Trophoblast cell (in vitro differentiated cells and primary cell): ENCODE results near the gene PRSS50.

ENCODE experiments used
- DNase-seq, 2 donors: peaks; one replicate each; pipeline ENCODE4 v3.0.0-alpha.2; 2016
- H2AFZ ChIP-seq: 2 replicates; pipeline ENCODE4 v1.6.1; 2013; ENCODE audit warnings: low read length, moderate library complexity, mild to moderate bottlenecking; ENCODE audit not compliant: insufficient read depth, poor library complexity
- H2AK5ac ChIP-seq: 2 replicates; pipeline ENCODE4 v1.6.1; 2013; ENCODE audit warnings: mild to moderate bottlenecking, low read length
- H2BK120ac ChIP-seq: 2 replicates; pipeline ENCODE4 v1.6.1; 2013; ENCODE audit warnings: low read length, mild to moderate bottlenecking, moderate library complexity; ENCODE audit not compliant: insufficient read depth, poor library complexity
- H2BK12ac ChIP-seq: 2 replicates; pipeline ENCODE4 v1.6.1; 2013; ENCODE audit warnings: mild to moderate bottlenecking, low read length, moderate library complexity
- H2BK5ac ChIP-seq: 2 replicates; pipeline ENCODE4 v1.6.1; 2013; ENCODE audit warnings: low read length, low read depth, moderate library complexity, mild to moderate bottlenecking; ENCODE audit not compliant: poor library complexity
- H3K14ac ChIP-seq: 2 replicates; pipeline ENCODE4 v1.6.1; 2013; ENCODE audit warnings: mild to moderate bottlenecking, low read length
- H3K18ac ChIP-seq: 2 replicates; pipeline ENCODE4 v1.6.1; 2013; ENCODE audit warnings: mild to moderate bottlenecking, low read length
- H3K23ac ChIP-seq: 2 replicates; pipeline ENCODE4 v1.6.1; 2013; ENCODE audit warnings: low read length
- H3K27ac ChIP-seq: 2 replicates; pipeline ENCODE4 v1.5.1; 2013; ENCODE audit warnings: low read depth, mild to moderate bottlenecking, inconsistent platforms, low read length, moderate library complexity
- H3K27me3 ChIP-seq: 2 replicates; pipeline ENCODE4 v1.6.1; 2013; ENCODE audit warnings: inconsistent platforms, mild to moderate bottlenecking, low read length, moderate library complexity; ENCODE audit not compliant: insufficient read depth
- H3K36me3 ChIP-seq, 2 experiments: 1 replicate in 1 of 2; 2 replicates in 1 of 2; pipeline ENCODE4 v1.6.1; 2013; ENCODE audit warnings: low read length in 2 of 2, mild to moderate bottlenecking in 2 of 2, moderate library complexity in 1 of 2; ENCODE audit not compliant: insufficient read depth in 2 of 2, control insufficient read depth in 1 of 2
- H3K4ac ChIP-seq: 2 replicates; pipeline ENCODE4 v1.6.1; 2013; ENCODE audit warnings: low read depth, mild to moderate bottlenecking, low read length, moderate library complexity
- H3K4me1 ChIP-seq, 2 experiments: 1 replicate in 1 of 2; 2 replicates in 1 of 2; pipeline ENCODE4 v1.6.1; 2013; ENCODE audit warnings: low read length in 2 of 2, mild to moderate bottlenecking in 2 of 2, moderate library complexity in 1 of 2; ENCODE audit not compliant: insufficient read depth in 2 of 2, control insufficient read depth in 1 of 2
- H3K4me2 ChIP-seq: 2 replicates; pipeline ENCODE4 v1.6.1; 2013; ENCODE audit warnings: inconsistent platforms, mild to moderate bottlenecking, low read length, moderate library complexity
- H3K4me3 ChIP-seq: 2 replicates; pipeline ENCODE4 v1.5.1; 2013; ENCODE audit warnings: mild to moderate bottlenecking, low read depth, low read length, inconsistent platforms
- H3K79me1 ChIP-seq: one replicate; pipeline ENCODE4 v1.6.1; 2013; ENCODE audit warnings: low read length
- H3K79me2 ChIP-seq: 2 replicates; pipeline ENCODE4 v1.6.1; 2013; ENCODE audit warnings: low read length, mild to moderate bottlenecking; ENCODE audit not compliant: control insufficient read depth, insufficient read depth, poor library complexity
- H3K9ac ChIP-seq: 2 replicates; pipeline ENCODE4 v1.6.1; 2013; ENCODE audit warnings: mild to moderate bottlenecking, low read length
- H3K9me3 ChIP-seq: 2 replicates; pipeline ENCODE4 v1.6.1; 2013; ENCODE audit warnings: low read depth, mild to moderate bottlenecking, control low read depth, inconsistent platforms, low read length; ENCODE audit not compliant: insufficient read depth
- H4K12ac ChIP-seq: 2 replicates; pipeline ENCODE4 v1.6.1; 2013; ENCODE audit warnings: low read depth, mild to moderate bottlenecking, low read length, moderate library complexity
- H4K8ac ChIP-seq: 2 replicates; pipeline ENCODE4 v1.6.1; 2013; ENCODE audit warnings: low read depth, mild to moderate bottlenecking, low read length, moderate library complexity
- H4K91ac ChIP-seq: one replicate; pipeline ENCODE4 v1.6.1; 2013; ENCODE audit warnings: low read depth, mild to moderate bottlenecking, low read length, moderate library complexity
- WGBS: extraction: QIAGEN DNeasy Blood & Tissue Kit; methylation state at CpG from one replicate; pipeline ENCODE4 v1.1.7; 2013; ENCODE audit warnings: missing lambda C conversion rate; ENCODE audit not compliant: insufficient read length, insufficient coverage; ENCODE audit errors: extremely low coverage; 5-methylcytosine and 5-hydroxymethylcytosine counted together

The PRSS50 gene

DNA sequence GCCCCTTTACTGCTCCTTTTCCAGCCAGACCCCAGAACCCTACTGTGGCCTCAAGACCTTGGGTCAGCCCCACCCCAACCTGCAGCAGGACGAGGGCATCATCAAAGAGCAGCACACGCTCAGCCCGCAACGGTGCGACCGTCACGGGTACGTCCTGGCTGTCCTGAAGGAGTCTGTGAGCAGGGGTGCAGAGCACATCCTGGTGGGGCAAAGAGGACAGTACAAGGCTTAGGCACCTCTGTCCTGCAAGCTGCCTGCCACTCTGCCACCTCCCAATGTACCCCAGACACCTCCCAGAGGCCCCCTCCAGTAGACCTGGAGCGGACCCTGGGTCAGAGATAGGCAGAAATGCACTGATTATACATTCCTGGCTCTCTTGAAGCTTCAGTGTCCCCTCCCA is 32.2 kb downstream of the PRSS50 start:
- Histone ChIP-seq H2BK12ac (no peak overlapping the region), H3K18ac (no peak overlapping the region), H3K14ac (no peak overlapping the region), H3K4me1 (no peaks in the 10 kb centered on the region), H4K8ac (no peak overlapping the region), H2BK5ac (no peak overlapping the region), H3K9ac (no peak overlapping the region), H3K9me3 (peaks cover 3% of the 10 kb centered on the region), H3K36me3 (peaks cover 8 to 21% of the 10 kb centered on the region in 2 experiments), H3K27ac (no peak overlapping the region), H3K4ac (no peak overlapping the region), H2AFZ (no peak overlapping the region), H4K91ac (no peak overlapping the region), H3K4me2 (no peak overlapping the region), H3K23ac (no peak overlapping the region), H3K79me2 (no peaks in the 10 kb centered on the region), H4K12ac (no peak overlapping the region), H2BK120ac (no peak overlapping the region), H3K79me1 (no peaks in the 10 kb centered on the region), H3K27me3 (no peaks in the 10 kb centered on the region), H3K4me3 (no peak overlapping the region), H2AK5ac (no peak overlapping the region)
- no peak for DNase-seq
- WGBS: no CpG with 5 or more reads among the region's 9 CpGs

DNA sequence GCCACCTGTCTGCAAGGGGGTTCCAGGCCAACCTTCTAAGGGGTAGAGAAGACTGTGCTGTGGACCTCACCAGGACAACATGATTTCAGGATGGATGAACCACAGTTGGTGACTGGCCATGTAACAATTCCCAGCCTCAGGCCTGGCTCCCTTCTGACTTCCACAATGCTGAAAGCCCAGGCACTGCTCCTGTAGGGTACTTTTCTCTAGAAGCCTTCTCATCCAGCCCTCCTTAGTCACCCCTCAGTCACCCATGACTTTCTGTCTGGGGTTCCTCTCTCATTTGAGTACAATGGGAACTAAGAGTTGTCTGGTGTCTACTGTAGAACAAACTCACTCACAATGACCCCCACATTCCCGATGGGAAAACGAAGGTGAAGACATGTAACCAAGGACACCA is 32.8 kb downstream of the PRSS50 start:
- Histone ChIP-seq H2AK5ac (no peak overlapping the region), H3K4me2 (no peak overlapping the region), H3K4ac (no peak overlapping the region), H3K23ac (no peak overlapping the region), H3K79me2 (no peaks in the 10 kb centered on the region), H2AFZ (no peak overlapping the region), H3K14ac (no peak overlapping the region), H4K12ac (no peak overlapping the region), H3K4me3 (no peak overlapping the region), H4K91ac (no peak overlapping the region), H3K18ac (no peak overlapping the region), H3K79me1 (no peaks in the 10 kb centered on the region), H2BK5ac (no peak overlapping the region), H3K4me1 (no peaks in the 10 kb centered on the region), H2BK120ac (no peak overlapping the region), H3K9ac (no peak overlapping the region), H4K8ac (no peak overlapping the region), H3K36me3 (peaks cover 8 to 24% of the 10 kb centered on the region in 2 experiments), H3K9me3 (peaks cover 3% of the 10 kb centered on the region), H2BK12ac (no peak overlapping the region), H3K27me3 (no peaks in the 10 kb centered on the region), H3K27ac (no peak overlapping the region)
- DNase-seq: no peak
- WGBS: no CpG with 5 or more reads among the region's 2 CpGs

- Histone ChIP-seq H3K14ac (no peak overlapping the region), H3K4me3 (no peak overlapping the region), H3K27me3 (no peaks in the 10 kb centered on the region), H3K9ac (no peak overlapping the region), H3K18ac (no peak overlapping the region), H3K4me2 (no peak overlapping the region), H3K4ac (no peak overlapping the region), H4K12ac (no peak overlapping the region), H3K27ac (no peak overlapping the region), H3K79me2 (no peaks in the 10 kb centered on the region), H3K4me1 (no peaks in the 10 kb centered on the region), H2BK5ac (no peak overlapping the region), H3K23ac (no peak overlapping the region), H2BK12ac (no peak overlapping the region), H2BK120ac (no peak overlapping the region), H3K79me1 (no peaks in the 10 kb centered on the region), H3K36me3 (peaks cover 5 to 23% of the 10 kb centered on the region in 2 experiments), H4K8ac (no peak overlapping the region), H4K91ac (no peak overlapping the region), H2AFZ (no peak overlapping the region), H3K9me3 (peaks cover 3% of the 10 kb centered on the region), H2AK5ac (no peak overlapping the region)
- WGBS: no CpG with 5 or more reads among the region's 11 CpGs
- no peak for DNase-seq
Measured at GRCh38 chr3:46682974-46683373, 34.7 kb downstream of the PRSS50 start.

DNA sequence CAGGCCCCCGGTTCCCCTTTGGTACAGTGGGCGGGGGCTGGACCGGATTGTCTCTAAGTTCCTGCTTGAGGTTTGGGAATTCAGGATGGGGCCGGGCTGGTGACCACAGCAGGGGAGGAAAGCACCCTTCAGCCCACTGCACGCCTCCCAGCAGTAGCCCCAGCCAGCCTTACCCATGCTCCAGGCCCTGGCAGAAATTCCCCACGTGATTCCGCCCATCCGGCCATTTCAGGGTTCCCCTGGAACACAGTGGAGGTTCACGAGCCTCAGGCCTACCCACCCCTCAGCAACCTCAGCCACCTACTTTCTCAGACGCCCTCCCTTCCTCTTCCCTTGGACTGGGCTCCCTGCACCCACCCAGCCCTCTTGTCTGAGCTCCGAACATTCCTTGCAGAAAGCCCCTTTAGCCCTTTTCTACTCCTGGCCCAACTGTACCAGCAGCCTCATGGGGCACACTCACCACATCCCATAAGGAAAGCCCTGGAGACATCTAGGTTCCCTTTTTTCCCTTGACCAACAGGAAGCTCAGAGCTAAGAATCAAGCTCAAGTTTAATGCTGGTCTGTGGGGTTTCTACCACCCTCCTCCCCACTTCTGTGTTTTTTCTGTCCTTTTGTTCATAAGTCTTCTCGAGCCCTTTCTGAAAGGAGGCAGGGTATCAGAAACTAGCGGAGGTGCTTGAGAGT is 35.7 kb downstream of the PRSS50 start:
- no peak overlapping the region for H3K4me3 ChIP-seq
- WGBS: no CpG with 5 or more reads among the region's 13 CpGs
- peaks cover 3% of the 10 kb centered on the region for H3K9me3 ChIP-seq
- no peaks in the 10 kb centered on the region for H3K79me2 ChIP-seq
- DNase-seq: no peak
- no peaks in the 10 kb centered on the region for H3K4me1 ChIP-seq
- no peak overlapping the region for H4K12ac ChIP-seq
- H2AK5ac ChIP-seq: no peak overlapping the region
- no peak overlapping the region for H3K18ac ChIP-seq
- no peak overlapping the region for H3K14ac ChIP-seq
- H3K36me3 ChIP-seq: peaks cover 5 to 14% of the 10 kb centered on the region in 2 experiments
- no peaks in the 10 kb centered on the region for H3K79me1 ChIP-seq
- no peak overlapping the region for H3K4me2 ChIP-seq
- no peak overlapping the region for H3K9ac ChIP-seq
- no peaks in the 10 kb centered on the region for H3K27me3 ChIP-seq
- no peak overlapping the region for H2BK120ac ChIP-seq
- no peak overlapping the region for H4K8ac ChIP-seq
- no peak overlapping the region for H3K4ac ChIP-seq
- no peak overlapping the region for H2BK5ac ChIP-seq
- H2BK12ac ChIP-seq: no peak overlapping the region
- H2AFZ ChIP-seq: no peak overlapping the region
- no peak overlapping the region for H3K23ac ChIP-seq
- no peak overlapping the region for H4K91ac ChIP-seq
- no peak overlapping the region for H3K27ac ChIP-seq
